AG09309 (cell line): ENCODE data around the gene KRTAP2-1.
"Not testable (repeated sequence)": the region's sequence is repeated elsewhere in the genome, so short reads cannot be mapped to it uniquely, and the experiment has no call there.

Experiments
- DNase-seq: peaks from one replicate; pipeline ENCODE4 v3.0.0-alpha.2; 2010; ENCODE audit warnings: low read depth
- H3K4me3 ChIP-seq: 2 replicates; pipeline ENCODE4 v1.5.1; 2011; ENCODE audit warnings: mild to moderate bottlenecking, low read depth, low read length, moderate library complexity; ENCODE audit not compliant: control insufficient read depth
- TF ChIP-seq, protein P1 (sequence below): IDR thresholded peaks from 2 replicates; pipeline ENCODE4 v1.5.1; 2011; ENCODE audit warnings: mild to moderate bottlenecking, low read depth, low read length, inconsistent platforms; ENCODE audit not compliant: insufficient read depth, control insufficient read depth; ENCODE audit errors: missing control alignments

Gene KRTAP2-1

DNA sequence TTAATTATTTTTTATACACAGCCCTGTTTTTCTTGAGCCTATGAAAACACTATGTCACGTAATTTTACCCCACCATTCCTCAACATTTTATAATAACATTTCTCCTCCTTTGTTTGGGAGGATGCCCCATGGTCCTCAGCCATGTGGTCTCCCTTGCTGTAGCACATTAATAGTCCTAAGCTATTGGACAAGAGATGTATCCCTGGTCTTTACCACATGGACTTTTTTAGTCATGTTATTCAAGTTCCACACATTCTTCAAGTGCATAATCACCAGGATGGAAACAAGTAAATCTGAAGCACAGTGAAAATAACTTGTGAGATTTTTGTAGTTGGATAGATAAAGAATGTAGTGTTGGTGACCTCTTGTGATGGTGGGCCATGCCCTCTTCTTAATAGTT, 14.8 kb upstream of the KRTAP2-1 start:
- DNase-seq, result peak; percentile 99
- TF ChIP-seq, protein P1, sequence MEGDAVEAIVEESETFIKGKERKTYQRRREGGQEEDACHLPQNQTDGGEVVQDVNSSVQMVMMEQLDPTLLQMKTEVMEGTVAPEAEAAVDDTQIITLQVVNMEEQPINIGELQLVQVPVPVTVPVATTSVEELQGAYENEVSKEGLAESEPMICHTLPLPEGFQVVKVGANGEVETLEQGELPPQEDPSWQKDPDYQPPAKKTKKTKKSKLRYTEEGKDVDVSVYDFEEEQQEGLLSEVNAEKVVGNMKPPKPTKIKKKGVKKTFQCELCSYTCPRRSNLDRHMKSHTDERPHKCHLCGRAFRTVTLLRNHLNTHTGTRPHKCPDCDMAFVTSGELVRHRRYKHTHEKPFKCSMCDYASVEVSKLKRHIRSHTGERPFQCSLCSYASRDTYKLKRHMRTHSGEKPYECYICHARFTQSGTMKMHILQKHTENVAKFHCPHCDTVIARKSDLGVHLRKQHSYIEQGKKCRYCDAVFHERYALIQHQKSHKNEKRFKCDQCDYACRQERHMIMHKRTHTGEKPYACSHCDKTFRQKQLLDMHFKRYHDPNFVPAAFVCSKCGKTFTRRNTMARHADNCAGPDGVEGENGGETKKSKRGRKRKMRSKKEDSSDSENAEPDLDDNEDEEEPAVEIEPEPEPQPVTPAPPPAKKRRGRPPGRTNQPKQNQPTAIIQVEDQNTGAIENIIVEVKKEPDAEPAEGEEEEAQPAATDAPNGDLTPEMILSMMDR, result no peak
- H3K4me3 ChIP-seq, result no peak overlapping the region

- TF ChIP-seq, protein P1, result no peak
- H3K4me3 ChIP-seq, result no peak within 1 kb of the TSS
- DNase-seq, result peak; percentile 97
Measured at GRCh38 chr17:41060052-41060604, 13.0 kb upstream of the KRTAP2-1 start, which contains the start of gene KRTAP2-3. Gene KRTAP2-3 (minus strand): TSS chr17:41060114. CDS start chr17:41060050, 64 bp downstream.

DNA sequence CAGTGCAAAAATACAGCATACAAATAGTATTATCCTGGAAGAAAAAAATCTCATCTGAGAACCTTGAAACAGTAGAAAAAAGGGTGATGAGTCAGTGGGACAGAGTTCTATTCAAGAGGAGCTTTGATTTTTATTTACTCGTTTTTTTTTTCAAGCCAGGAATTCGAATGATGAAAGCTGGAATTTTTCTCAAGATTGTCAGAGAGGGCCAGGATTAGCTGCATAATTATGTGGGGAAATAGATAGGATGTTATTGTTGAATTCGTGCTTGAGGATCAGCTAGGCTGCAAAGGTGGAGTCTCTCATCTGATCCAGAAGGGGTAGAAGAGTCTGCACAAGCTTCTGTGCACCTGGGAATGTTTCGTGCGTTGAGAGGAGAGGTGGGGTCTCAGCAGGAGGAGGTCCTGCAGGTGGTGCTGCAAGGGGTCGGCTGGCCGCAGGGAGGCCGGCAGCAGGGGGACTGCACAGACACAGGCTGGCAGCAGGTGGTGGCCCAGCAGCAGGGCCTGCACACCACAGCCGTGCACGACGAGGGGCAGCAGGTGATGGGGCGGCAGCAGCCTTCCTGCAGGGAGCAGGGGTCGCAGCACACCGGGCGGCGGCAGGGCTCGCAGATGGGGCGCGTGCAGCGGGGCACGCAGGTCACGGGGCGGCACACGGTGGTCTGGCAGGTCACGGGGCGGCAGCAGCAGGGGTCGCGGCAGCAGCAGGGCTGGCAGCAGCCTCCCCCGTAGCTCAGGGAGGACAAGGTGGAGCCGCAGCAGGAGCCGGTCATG, 12.3 kb upstream of the KRTAP2-1 start:
- peak; percentile 90 for DNase-seq
- H3K4me3 ChIP-seq, result not testable (repeated sequence)

- TF ChIP-seq, protein P1, result no peak
- no peak for DNase-seq
- no peak overlapping the region for H3K4me3 ChIP-seq
Measured at GRCh38 chr17:41058741-41059140, 11.6 kb upstream of the KRTAP2-1 start.

GRCh38 chr17:41057547-41057946, 10.4 kb upstream of the KRTAP2-1 start:
- no peak overlapping the region for H3K4me3 ChIP-seq
- TF ChIP-seq, protein P1, result no peak
- no peak for DNase-seq

GRCh38 chr17:41055130-41055529, 8.0 kb upstream of the KRTAP2-1 start, which contains the start of gene KRTAP2-2:
Gene KRTAP2-2 (minus strand): TSS chr17:41055230. CDS start chr17:41055211, 19 bp downstream.
- not testable (repeated sequence) for H3K4me3 ChIP-seq, DNase-seq

GRCh38 chr17:41054556-41054955, 7.4 kb upstream of the KRTAP2-1 start:
- not testable (repeated sequence) for DNase-seq, H3K4me3 ChIP-seq

DNA sequence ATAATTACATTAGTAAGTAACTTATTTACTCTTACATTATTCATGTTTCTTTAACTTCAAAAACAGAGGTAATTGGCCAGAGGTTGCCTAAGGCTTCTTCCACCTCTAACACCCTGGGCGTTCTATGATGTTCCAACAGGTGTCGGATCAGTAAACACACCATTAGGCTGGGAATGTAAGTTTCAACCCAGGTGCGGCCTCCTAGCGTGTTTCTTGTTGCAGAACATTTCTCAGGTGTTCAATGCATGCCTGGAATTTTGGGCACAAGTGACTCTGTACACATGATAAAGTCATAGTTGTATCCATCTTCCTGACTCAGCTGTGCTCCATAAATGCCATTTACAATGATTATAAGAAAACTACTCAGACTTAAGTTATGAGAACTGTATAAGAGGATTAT, 6.9 kb upstream of the KRTAP2-1 start:
- DNase-seq, result no peak
- H3K4me3 ChIP-seq, result no peak overlapping the region
- TF ChIP-seq, protein P1, result no peak
